GM23248 (cell line): Measurements from ENCODE around the gene SEC11C. TPM values are rescaled to one million over a fixed set of nuclear protein-coding genes. Genes with fewer than 3 reads are reported as not detected.
A peak's percentile ranks its signal among the peaks of the same experiment; 100 is the strongest.

Experiments used
- DNase-seq: peaks from one replicate; pipeline ENCODE4 v3.0.0-alpha.2; 2015
- H2AFZ ChIP-seq: fragments of 200-600 bp; sonication (generic); 2 replicates; pipeline ENCODE4 v1.6.1; 2016; ENCODE audit warnings: antibody characterized with exemption
- H3F3A ChIP-seq: fragments of 200-600 bp; sonication (generic); 2 replicates; pipeline ENCODE4 v1.6.1; 2016; ENCODE audit warnings: mild to moderate bottlenecking, antibody characterized with exemption, mixed run types; ENCODE audit not compliant: insufficient read depth
- H3K27ac ChIP-seq: fragments of 200-600 bp; sonication (generic); 2 replicates; pipeline ENCODE4 v1.5.1; 2016; ENCODE audit warnings: mild to moderate bottlenecking
- H3K27me3 ChIP-seq: fragments of 200-600 bp; sonication (generic); replicated peaks from 2 replicates; pipeline ENCODE4 v1.6.1; 2016; ENCODE audit warnings: mild to moderate bottlenecking; ENCODE audit not compliant: insufficient read depth
- H3K36me3 ChIP-seq: fragments of 200-600 bp; sonication (generic); 2 replicates; pipeline ENCODE4 v1.6.1; 2016; ENCODE audit warnings: low read depth, mild to moderate bottlenecking
- H3K4me1 ChIP-seq: fragments of 200-600 bp; sonication (generic); 2 replicates; pipeline ENCODE4 v1.6.1; 2016; ENCODE audit warnings: mild to moderate bottlenecking; ENCODE audit not compliant: insufficient read depth
- H3K4me2 ChIP-seq: fragments of 200-600 bp; sonication (generic); one replicate; pipeline ENCODE4 v1.6.1; 2016; ENCODE audit warnings: mild to moderate bottlenecking; ENCODE audit not compliant: unreplicated experiment
- H3K4me3 ChIP-seq: fragments of 200-600 bp; sonication (generic); 2 replicates; pipeline ENCODE4 v1.5.1; 2016; ENCODE audit warnings: mild to moderate bottlenecking
- H3K79me2 ChIP-seq: fragments of 200-600 bp; sonication (generic); 2 replicates; pipeline ENCODE4 v1.6.1; 2016; ENCODE audit warnings: mild to moderate bottlenecking; ENCODE audit not compliant: insufficient read depth
- H3K9ac ChIP-seq: fragments of 200-600 bp; sonication (generic); 2 replicates; pipeline ENCODE4 v1.6.1; 2016; ENCODE audit warnings: mild to moderate bottlenecking
- H3K9me2 ChIP-seq: fragments of 200-600 bp; sonication (generic); 2 replicates; pipeline ENCODE4 v1.6.1; 2016; ENCODE audit warnings: mixed run types, mild to moderate bottlenecking, moderate library complexity; ENCODE audit not compliant: insufficient read depth
- H3K9me3 ChIP-seq: fragments of 200-600 bp; sonication (generic); one replicate; pipeline ENCODE4 v1.6.1; 2017; ENCODE audit warnings: low read depth
- H4K20me1 ChIP-seq: fragments of 200-600 bp; sonication (generic); 2 replicates; pipeline ENCODE4 v1.6.0; 2016; ENCODE audit not compliant: insufficient read depth
- EZH2 ChIP-seq: fragments of 200-600 bp; sonication (generic); IDR thresholded peaks from 2 replicates; pipeline ENCODE4 v1.6.1; 2018; ENCODE audit warnings: antibody characterized with exemption, mild to moderate bottlenecking; ENCODE audit not compliant: insufficient read depth, poor library complexity, severe bottlenecking
- EZH2phosphoT487 ChIP-seq: fragments of 200-600 bp; sonication (generic); IDR thresholded peaks from 2 replicates; pipeline ENCODE4 v1.6.1; 2018; ENCODE audit warnings: antibody characterized with exemption, moderate library complexity, mild to moderate bottlenecking, low read depth; ENCODE audit not compliant: insufficient read depth
- WGBS, 2 experiments: methylation state at CpG; one replicate each; pipeline ENCODE4 v1.1.6; 2015 to 2017; ENCODE audit warnings: low lambda C conversion rate in 2 of 2, low coverage in 1 of 2; ENCODE audit errors: missing lambda C conversion rate in 2 of 2; 5-methylcytosine and 5-hydroxymethylcytosine counted together
- in situ Hi-C: fragments of 300-500 bp; cut with MboI; formaldehyde crosslinking; loops from 2 replicates; pipeline ENCODE4 v1.15.0; 2020
- polyA plus RNA-seq: library from polyadenylated mRNA; unstranded; fragments of >200 nt; fragmentation: Nextera tagmentation; extraction: Ambion mirVana; gene quantifications from 2 replicates; pipeline ENCODE4 v1.2.1, GENCODE V29; 2016
- total RNA-seq: library from RNA; depleted of rRNA; stranded (reverse); fragments of >200 nt; shearing (Covaris generic); gene quantifications from 2 replicates; pipeline ENCODE4 v1.2.3, GENCODE V29; 2014

Gene SEC11C
- total and polyA plus RNA-seq, 2 experiments from 2014 or later = 7.7 to 63.9 TPM

- Histone ChIP-seq H3K4me1 (peaks cover 12% of the 10 kb centered on the region; the same call in 1 of the 2 replicates), H2AFZ (no peak overlapping the region), H3K9me2 (no peaks in the 10 kb centered on the region), H3K36me3 (no peaks in the 10 kb centered on the region), H3K79me2 (no peaks in the 10 kb centered on the region), H3K27me3 (no peaks in the 10 kb centered on the region), H3K9me3 (no peaks in the 10 kb centered on the region), H3K27ac (no peak overlapping the region), H3K9ac (no peak overlapping the region), H3K4me2 (no peak overlapping the region), H3K4me3 (no peak overlapping the region), H4K20me1 (no peaks in the 10 kb centered on the region; the same call in 1 of the 2 replicates), H3F3A (peaks cover 13% of the 10 kb centered on the region)
- TF ChIP-seq EZH2phosphoT487 (no peak), EZH2 (no peak)
- in situ Hi-C loops = no loop called here
- WGBS, 2 experiments = 41 to 47% methylated on average over 4 of the region's 4 CpGs
- DNase-seq = no peak
These were observed 37.8 kb downstream of the SEC11C start for GRCh38 chr18:59177485-59177884.

GRCh38 chr18:59180150-59180845 lies 40.6 kb downstream of the SEC11C start:
- H2AFZ ChIP-seq = no peak overlapping the region
- TF ChIP-seq EZH2phosphoT487 (no peak), EZH2 (no peak)
- H3K4me2 ChIP-seq = peak overlapping the region; percentile 45

GRCh38 chr18:59182673-59183072 lies 43.0 kb downstream of the SEC11C start:
- TF ChIP-seq EZH2 (no peak), EZH2phosphoT487 (no peak)
- Histone ChIP-seq H3K4me3 (no peak overlapping the region), H4K20me1 (no peaks in the 10 kb centered on the region), H3K27me3 (no peaks in the 10 kb centered on the region), H3K9me3 (no peaks in the 10 kb centered on the region), H3K9ac (no peak overlapping the region), H3F3A (peaks cover 13% of the 10 kb centered on the region), H3K79me2 (no peaks in the 10 kb centered on the region), H3K4me1 (peaks cover 12% of the 10 kb centered on the region; the same call in 1 of the 2 replicates), H3K9me2 (no peaks in the 10 kb centered on the region), H3K4me2 (no peak overlapping the region), H3K27ac (no peak overlapping the region), H2AFZ (no peak overlapping the region), H3K36me3 (no peaks in the 10 kb centered on the region)
- WGBS, 2 experiments = 10% methylated on average over 1 of the region's 1 CpG
- in situ Hi-C loops = no loop called here
- DNase-seq = no peak

More at GRCh38 chr18:59180150-59180845, 40.6 kb downstream of the SEC11C start:
- Histone ChIP-seq H3K27me3 (no peaks in the 10 kb centered on the region), H3F3A (peaks cover 13% of the 10 kb centered on the region), H3K9ac (no peak overlapping the region), H4K20me1 (no peaks in the 10 kb centered on the region), H3K27ac (no peak overlapping the region), H3K79me2 (no peaks in the 10 kb centered on the region), H3K9me2 (no peaks in the 10 kb centered on the region), H3K36me3 (no peaks in the 10 kb centered on the region), H3K9me3 (no peaks in the 10 kb centered on the region), H3K4me3 (no peak overlapping the region), H3K4me1 (peaks cover 12% of the 10 kb centered on the region; the same call in 1 of the 2 replicates)
- WGBS, 2 experiments = 41 to 44% methylated on average over 9 of the region's 9 CpGs
- DNase-seq = peak; percentile 69
- in situ Hi-C loops = no loop called here

GRCh38 chr18:59189008-59189407 lies 49.3 kb downstream of the SEC11C start:
- no peaks in the 10 kb centered on the region for H3K79me2 ChIP-seq
- no peak overlapping the region for H3K27ac ChIP-seq
- no peak overlapping the region for H3K4me3 ChIP-seq
- H3K36me3 ChIP-seq = no peaks in the 10 kb centered on the region
- no peaks in the 10 kb centered on the region for H3F3A ChIP-seq
- H3K4me1 ChIP-seq = no peaks in the 10 kb centered on the region
- no peak overlapping the region for H2AFZ ChIP-seq
- H3K9ac ChIP-seq = no peak overlapping the region
- 50 to 58% methylated on average over 2 of the region's 2 CpGs for WGBS, 2 experiments
- no peak overlapping the region for H3K4me2 ChIP-seq
- H3K27me3 ChIP-seq = no peaks in the 10 kb centered on the region
- in situ Hi-C loops = no loop called here
- no peak for TF ChIP-seq EZH2
- TF ChIP-seq EZH2phosphoT487 = no peak
- H3K9me2 ChIP-seq = no peaks in the 10 kb centered on the region
- no peak for DNase-seq
- H4K20me1 ChIP-seq = no peaks in the 10 kb centered on the region
- H3K9me3 ChIP-seq = no peaks in the 10 kb centered on the region
